NCI-H524 treated with DMSO at 0.1 percent for 48 hours (cell line): Measurements from ENCODE around the gene THSD7A.

Experiments used
- DNase-seq: peaks from one replicate; lab custom pipeline; 2025; lab: John Stamatoyannopoulos, UW

THSD7A gene

DNA sequence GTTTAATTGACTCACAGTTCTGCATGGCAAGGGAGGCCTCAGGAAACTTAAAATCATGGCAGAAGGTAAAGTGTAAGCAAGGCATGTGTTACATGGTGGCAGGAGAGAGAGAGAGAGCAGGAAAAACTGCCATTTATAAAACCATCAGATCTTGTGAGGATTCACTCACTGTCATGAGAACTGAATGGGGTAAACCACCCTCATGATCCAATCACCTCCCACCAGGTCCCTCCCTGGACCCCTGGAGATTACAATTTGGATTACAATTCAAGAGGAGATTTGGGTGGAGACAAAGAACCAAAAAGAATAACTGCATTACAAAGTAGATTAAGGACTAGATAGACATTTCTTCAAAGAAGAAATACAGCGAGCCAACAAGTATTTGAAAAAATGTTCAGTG, 324.1 kb downstream of the THSD7A start:
- DNase-seq = no peak

DNA sequence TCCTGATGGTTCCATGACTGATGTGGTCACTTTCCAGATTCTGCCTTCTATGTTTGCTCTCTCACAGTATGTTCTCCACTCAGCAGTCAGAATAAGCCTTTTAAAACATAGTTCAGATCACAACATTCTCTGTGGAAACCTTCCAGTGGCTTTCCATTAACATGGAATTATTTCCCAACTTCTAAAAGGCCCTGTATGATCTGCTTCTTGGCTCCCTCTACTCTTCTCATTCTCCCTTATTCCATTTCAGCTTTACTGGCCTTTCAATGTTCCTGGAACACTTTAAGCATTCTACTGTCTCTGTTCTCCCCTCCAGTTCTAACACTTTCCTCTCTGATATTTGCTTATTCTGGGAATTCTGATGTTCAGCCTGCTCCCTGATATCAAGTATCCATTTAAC, 325.6 kb downstream of the THSD7A start:
- DNase-seq = no peak

DNA sequence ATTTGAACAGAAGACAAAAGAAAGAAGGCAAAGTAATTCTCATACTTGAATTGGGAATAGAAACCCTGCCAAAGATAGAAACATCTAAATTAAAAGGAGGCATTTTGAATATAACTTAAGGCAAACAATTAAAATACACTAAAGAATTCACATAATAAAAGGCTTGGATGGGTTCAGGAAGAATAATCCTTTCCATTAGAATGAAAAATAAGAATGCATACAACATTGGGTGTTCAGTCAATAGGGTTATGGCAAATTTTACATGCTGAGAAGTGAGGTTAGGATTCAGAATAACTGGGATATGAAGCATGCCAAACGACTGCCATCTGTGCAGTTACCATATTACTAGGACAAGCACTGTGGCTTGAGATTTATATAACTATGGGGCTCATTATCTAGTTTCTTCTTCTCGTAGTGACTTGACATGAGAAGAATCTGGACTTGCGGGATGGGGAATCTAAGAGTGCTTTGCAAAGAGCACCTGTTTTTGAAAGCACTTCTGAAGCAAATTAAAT, 326.5 kb downstream of the THSD7A start:
- no peak for DNase-seq

DNA sequence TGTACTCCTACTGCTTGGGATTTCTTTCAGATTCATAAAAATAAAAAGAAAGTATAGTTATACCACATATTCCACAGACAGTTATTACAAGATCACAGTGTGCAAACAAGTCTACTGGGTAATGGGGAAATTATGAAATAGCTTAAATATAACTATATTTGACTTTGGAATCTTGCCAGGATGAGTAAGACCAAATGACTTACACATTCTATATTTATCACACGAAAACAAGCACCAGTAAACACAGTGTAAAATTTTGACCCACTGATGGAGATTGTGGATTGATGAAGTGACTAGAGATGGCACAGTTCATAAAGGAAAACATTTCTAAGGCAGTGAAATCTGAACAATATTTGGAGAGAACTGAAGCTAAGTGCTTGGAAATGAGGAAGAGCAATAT, 339.7 kb downstream of the THSD7A start:
- no peak for DNase-seq

DNA sequence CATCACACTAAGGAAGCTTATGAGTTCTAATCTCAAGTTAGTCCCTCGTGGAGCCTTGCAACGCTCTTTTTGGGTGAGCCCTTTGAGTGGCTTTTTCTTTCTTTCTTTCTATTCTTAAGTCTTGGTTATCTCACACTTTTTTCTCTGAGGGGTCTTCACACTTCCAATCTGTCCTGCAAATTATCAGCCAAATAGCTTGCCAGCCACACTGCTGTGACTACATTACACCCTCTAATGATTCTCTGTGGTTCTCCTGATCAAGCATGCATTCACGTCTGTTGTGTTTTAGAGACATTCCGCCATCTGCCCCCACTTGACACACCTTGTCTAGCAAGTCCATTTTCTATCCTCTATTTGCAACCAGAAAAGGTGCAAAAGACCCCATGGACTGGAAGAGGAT, 340.2 kb downstream of the THSD7A start:
- DNase-seq = no peak

DNA sequence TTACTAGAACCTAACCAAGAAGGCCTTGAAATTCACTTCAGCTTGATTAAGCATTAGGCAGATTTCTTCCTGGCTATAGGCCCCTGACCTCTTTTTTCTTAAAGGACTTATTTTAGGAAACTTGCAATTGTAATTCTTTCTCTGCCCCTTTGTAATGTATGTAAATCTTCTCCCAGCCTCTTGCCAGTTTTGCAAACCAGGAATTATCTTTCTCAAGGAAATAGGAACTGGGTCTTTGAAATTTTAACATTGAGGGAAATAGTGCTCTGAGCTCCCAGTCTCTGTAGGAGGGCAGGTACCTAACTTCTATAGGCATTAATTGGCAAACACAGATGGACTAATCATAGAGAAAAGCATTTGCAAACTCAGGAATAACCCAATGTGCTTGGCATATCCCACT, 342.7 kb downstream of the THSD7A start:
- no peak for DNase-seq

DNA sequence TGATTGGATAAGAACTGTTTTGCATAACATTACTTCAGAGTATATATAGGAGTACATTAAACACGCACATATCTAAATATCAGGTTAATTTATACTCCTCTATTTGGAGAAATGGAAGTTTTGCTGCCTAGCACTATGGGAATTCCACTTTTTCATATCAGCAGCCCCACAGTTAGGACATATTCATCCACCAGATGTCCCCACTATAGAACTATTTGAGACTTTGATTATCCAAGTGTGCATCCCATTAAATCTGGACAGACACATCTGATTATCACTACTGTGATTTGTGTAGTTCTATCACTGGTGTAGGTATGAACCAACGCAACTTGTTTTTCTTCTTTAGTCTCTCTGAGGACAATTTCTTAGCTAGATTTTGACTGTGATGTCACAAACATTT, 345.7 kb downstream of the THSD7A start:
- DNase-seq = no peak

DNA sequence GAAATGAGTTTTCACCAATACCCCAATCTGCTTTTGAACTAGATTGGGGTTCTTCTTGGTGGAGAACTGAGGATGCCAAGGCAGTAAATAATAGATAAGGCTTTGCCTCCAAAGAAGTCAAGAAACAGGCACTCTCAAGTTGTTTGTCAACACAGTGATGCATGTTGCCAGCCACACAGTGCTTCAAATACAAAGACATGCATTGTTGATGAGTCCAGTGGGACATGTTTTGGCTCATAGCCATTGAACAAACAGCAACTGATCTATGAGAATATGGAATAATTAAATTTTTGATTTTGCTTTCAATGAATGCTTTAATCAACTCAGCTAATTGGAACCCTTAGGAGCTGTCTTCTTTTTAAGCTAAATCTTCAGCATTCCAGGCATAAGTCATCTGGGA, 346.4 kb downstream of the THSD7A start:
- DNase-seq = no peak

DNA sequence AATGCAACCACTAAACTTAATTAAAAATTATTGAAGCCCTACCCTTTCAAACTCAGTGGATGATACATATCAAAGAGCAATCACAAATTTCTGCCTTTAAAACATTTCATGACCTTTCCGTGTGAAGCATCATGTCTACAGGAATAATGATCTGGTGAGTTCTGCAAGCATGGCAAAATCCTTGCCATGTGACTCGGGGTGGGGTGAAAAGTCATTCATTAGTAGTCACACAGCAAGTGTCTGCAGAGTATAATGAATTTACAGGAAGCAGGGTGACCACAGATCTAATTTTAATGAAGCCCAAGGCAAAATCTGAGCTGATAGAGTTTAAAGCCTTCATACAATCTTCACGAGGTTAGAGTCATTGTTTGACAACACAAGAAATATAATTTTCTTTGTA, 351.9 kb downstream of the THSD7A start:
- DNase-seq = no peak

DNA sequence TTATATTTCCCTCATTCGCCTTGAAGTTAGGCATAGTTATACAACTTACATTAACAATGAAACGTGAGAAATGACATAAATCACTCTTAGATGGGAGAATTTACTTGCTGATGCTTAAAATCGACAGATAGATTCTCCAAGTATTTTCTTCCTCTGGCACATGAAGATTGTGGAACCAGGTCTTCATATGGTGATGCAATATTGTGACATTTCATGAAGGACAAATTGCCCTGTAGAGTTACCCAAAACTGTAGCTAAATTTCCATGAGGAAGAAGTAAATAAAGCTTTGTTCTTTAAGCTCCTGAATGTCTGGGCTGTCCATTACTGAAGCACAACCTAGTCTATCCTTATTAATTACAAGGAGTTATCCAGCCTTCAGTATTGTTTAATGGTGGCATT, 353.1 kb downstream of the THSD7A start:
- DNase-seq = no peak

DNA sequence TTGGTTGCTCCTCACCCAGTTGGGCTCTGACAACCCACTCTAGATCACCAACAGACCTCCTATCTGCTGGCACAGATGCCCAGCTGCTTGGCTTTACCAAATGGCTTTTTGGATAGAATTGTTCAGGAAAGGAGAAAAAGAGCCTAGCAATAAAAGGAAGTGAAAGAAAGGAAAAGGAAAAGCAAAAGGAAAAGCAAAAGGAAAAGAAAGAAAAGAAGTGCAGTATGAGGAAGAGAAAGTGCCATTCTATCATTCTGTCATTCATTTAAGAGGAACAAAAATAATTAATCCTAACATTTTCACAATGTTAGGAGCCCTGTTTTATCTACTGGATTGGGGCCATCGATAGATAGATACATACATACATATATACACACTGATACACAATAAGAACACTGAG, 353.6 kb downstream of the THSD7A start:
- no peak for DNase-seq

DNA sequence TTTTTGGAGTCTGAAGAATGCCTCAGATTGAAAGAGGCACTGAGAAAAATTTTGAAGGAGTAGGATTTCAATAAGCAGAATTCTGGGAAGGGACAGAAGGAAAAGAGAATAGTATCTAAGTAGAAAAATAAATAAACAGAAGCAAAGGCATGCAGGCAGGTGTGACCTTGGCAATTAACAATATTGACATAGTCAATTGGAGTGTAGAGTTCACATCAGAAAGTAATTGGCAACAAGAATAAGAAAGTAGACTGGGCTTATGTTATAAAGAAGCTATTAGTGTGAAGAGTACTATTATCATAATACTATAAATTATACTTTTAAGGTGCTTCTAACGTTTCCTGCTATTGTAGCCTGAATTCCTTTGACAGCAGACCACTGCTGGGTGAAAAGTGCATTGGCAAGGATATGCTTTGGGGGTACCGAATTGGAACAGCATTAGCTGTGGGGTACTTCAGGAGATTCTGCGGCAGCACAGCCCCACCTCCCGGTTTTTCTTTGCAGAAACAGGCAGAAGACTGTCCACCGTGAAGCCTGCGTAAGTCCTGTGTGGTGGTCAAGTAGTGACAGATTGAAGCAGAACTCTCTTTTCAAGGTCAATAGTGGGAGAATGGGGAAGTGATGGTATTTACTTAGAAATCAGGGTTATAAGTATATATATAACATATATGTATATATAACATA, 357.0 kb downstream of the THSD7A start:
- no peak for DNase-seq

DNA sequence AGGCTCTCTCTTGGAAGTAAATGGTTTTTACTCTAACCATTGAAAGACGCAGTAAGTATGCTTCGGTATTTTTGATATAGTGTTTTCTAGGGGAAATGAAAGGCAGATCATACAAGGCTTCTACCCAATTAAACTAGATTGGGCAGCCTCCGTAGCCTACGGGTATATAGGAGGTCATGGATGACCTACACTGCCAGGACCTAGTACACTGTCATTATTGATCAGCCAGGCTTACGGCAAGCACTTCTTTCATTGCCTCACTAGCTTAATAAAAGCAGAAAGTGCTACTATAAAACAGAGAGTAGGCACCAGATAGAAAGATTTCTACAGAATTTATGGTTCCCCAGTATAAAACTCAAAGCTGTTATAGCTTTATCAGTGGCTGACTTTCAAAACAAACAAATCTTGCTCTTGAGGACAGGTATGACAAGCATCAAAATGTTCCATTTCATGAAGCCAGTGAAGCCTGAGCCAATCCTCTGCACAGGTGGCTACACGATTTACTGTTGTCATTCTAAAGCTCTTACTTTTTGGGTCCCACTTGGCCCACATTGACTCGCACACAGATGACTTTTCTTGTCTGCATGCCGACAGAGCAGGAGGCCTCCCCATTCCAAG, 358.1 kb downstream of the THSD7A start:
- DNase-seq = no peak

DNA sequence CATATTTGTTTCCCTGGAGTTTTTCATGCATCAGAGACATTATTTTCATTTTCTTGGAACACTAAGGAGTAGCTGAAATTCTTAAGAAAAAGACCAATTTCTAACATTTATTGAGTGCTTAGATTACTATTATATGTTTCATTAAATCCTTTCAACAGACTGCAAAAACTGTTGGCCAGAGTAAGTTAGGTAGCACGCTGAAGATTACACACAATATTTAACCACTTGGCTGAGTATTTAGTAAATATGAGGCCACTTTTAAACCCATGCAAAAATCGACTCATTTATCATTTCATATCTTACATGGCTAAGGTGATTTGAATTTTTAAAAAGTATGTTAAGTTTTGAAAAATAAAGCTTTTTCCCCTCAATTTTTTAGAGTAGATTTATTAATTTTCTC, 358.8 kb downstream of the THSD7A start:
- no peak for DNase-seq

DNA sequence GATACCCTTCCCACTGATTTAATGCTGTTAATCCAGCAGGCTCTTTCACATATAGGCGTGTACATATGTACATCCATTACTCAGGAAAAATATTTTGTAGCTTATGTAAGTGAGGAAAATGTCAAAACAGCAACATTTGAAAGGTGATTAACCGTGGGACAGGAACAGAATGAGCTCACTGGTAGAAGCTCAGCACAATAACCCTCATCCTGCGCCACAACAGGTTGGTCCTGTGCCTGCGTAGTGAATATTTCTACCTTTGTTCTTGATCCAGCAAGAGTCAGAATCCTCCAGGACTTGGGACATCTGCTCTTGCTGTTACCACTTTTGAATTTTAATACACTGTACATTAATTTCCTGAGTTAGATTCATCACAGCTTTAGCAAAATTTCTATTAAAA, 359.4 kb downstream of the THSD7A start:
- no peak for DNase-seq

DNA sequence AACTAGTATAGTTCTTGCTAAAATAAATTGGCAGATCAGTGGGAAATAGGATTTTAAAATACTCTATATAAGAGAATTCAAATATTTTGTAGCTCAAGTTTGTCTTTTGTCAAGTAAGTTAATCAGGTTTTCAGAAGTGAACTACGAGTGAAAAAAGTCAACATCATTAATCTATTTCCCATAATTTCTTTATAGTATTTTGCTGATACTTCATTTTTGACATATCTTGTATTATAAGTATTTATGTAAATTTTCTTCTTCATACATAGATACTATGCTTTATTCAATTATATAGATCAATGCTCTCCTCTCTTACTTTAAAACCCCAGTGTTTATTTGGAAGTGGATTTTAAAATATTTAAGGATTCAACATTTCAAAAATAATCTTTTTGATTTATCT, 360.7 kb downstream of the THSD7A start:
- no peak for DNase-seq

DNA sequence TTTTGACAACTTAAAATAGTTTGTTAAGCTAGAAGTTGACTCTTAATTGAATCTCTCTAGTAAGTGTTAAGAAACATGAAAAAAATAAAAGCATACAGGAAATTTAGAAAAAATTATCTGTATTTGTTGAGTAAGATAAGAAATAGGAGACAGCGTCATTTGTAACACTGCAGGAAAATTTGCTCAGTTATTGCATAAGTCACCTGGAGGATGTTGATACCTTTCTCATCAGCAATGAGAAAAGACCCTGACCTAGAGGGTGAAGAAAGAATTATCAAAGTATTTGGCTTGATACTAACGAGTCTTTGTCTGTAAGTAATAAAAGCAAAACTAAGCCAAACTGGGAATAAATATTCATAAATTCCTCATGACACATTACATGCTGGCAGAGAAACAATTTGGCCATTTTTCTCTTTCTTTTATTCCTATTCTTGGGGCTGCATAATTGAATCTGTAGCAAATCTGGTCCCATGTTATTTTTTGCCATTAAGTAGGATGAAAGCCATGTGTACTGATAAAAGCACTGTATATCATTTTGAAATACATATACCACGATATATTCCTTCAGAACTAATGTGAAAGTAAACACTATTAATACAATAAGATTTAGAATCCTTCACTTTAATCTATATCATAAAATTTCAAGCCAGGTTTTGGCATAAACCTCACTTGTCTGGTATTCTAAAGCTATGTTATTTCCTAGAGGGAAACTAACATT, 362.8 kb downstream of the THSD7A start:
- DNase-seq = no peak

DNA sequence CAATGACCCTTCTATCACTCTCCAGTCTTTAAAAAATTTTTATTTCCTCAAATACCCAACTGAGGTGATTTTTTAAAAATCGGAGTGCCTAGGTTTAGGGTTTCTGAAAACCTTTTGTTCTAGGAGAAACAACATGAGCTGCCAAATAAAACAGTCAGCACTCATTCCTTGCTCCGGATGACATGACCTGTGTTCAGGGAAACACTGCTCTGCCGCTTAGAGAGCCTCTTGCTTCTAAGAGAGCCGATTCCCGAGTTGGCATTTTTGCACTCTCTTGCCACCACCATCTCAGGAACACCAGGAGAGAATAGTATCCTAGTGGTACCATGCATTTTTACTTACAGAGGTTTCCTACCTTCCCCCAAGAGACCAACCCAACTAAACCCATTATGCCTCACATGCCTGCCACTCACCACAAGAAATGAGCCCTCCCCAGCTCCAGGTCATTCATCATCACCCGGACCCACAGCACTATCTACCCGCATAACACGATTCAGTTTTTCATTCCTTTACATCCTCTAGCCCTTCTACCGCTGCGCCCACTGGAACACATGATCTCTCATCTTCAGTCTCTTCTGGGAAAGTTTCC, 365.4 kb downstream of the THSD7A start:
- DNase-seq = no peak

DNA sequence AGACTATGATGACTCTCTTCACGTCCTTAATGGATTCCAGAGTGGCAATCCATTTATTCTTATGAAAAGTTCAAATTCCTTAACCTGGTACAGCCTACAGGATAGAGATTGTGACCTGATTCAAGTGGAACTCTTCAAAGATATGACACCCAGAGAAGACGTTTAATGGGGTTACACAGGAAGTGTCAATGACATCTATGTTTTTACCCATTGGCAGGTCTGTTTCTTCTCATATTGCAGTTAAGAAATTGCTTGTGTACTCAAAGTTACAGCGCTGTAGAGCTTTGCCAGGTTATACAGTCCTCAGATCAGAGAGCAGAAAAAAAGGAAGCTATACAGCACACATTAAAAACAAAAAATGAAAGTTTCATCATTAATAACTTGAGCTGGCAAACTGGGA, 367.4 kb downstream of the THSD7A start:
- no peak for DNase-seq

DNA sequence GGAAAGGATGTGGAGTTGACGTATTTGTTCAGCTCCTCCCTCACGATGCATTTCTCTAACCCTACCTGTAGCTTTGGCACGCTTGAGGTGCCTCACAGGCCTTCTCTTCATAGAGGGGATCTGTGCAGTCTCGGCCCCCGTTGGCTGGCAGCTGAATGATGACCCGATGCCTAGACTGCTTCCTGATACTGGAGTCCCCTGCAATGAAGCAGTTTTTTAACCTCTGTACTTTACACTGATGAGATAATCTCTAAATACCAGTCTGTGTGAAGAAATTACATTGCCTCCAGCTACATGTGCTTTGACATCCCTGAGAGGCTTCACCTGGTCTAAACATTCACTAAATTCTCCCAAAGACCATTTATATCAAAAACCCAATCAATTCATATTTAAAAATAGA, 370.1 kb downstream of the THSD7A start:
- DNase-seq = no peak

DNA sequence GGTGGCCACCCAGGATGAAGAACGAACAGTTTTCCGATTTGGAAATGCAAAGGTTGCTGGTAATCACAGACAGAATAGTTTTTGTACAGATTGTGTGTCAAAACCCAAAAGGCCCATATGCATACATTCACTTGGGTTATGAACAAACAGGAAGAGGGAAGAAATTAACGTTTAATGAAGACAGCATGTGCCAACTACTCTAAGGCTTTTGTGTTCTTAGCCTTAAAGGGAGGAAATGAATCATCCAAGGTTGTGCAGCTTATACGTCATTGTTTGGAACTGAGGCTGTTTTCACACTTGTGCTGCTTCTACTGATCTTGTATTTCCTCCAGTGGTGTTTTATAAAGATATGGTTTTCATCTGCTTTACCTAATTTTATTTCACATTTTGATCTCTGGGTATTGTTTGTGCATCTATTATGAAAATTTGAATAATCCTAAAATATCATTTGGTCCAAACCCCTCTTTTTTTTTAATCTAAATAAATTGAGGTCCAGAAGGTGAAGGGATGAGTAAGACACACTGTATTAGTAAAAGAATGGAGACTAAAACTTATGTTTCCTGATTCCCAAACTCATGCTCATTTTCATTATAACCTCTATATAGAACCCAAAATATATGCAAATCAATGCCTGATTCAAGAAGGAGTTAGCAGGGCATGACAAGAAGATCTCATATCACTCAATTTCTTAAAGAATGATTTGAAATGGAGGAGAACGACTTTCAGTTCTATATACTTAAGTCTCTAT, 373.1 kb downstream of the THSD7A start:
- DNase-seq = no peak

DNA sequence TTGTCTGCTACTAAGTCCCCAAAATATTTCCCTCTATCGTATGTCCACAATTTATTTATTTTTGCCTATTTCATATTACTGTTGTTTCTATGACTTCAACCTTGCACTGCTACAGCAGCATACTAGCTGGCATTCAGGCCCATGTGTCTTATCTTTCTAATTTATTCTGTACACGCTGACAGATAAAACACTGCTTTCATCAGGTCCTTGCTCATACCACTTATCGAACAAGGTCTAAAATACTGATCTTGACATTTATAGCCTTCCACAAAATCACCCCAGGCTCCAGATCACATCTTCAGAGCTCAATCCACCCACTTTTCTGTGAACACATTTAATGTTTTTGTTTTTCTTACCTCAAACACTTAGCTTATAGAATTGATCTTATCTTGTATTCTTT, 374.6 kb downstream of the THSD7A start:
- DNase-seq = no peak
